GM20000 (cell line): Measurements from ENCODE around the gene SAPCD2.

ENCODE experiments used
- DNase-seq: peaks from one replicate; pipeline ENCODE4 v3.0.0; 2012; ENCODE audit warnings: low spot score
- TF ChIP-seq, protein P1 (sequence below): IDR thresholded peaks from 2 replicates; pipeline ENCODE4 v1.5.1; 2012; ENCODE audit warnings: mild to moderate bottlenecking, control low read depth; ENCODE audit errors: extremely low read depth, missing control alignments

Gene SAPCD2

DNA sequence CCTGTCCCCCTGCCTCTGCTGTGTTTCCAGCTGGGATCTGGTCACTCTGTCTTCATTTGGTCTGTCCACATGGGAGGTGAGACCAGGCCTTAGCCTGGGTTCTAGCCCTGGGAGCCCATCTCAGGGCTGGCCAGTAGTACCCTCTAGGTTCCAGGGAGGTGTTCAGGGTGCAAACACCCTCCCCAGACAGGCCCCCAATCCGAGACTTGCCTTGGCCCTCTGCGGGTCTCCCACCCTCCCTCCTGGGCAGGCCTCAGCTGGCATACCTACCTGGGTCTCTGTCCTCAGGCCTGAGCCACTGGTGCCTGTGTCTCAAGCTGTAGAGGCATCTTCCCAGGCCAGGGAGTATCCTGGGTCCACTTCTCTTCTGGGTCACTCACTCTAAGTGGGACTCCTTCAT is 925 bp upstream of the SAPCD2 start:
- TF ChIP-seq, protein P1, sequence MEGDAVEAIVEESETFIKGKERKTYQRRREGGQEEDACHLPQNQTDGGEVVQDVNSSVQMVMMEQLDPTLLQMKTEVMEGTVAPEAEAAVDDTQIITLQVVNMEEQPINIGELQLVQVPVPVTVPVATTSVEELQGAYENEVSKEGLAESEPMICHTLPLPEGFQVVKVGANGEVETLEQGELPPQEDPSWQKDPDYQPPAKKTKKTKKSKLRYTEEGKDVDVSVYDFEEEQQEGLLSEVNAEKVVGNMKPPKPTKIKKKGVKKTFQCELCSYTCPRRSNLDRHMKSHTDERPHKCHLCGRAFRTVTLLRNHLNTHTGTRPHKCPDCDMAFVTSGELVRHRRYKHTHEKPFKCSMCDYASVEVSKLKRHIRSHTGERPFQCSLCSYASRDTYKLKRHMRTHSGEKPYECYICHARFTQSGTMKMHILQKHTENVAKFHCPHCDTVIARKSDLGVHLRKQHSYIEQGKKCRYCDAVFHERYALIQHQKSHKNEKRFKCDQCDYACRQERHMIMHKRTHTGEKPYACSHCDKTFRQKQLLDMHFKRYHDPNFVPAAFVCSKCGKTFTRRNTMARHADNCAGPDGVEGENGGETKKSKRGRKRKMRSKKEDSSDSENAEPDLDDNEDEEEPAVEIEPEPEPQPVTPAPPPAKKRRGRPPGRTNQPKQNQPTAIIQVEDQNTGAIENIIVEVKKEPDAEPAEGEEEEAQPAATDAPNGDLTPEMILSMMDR, result no peak
- DNase-seq, result no peak

DNA sequence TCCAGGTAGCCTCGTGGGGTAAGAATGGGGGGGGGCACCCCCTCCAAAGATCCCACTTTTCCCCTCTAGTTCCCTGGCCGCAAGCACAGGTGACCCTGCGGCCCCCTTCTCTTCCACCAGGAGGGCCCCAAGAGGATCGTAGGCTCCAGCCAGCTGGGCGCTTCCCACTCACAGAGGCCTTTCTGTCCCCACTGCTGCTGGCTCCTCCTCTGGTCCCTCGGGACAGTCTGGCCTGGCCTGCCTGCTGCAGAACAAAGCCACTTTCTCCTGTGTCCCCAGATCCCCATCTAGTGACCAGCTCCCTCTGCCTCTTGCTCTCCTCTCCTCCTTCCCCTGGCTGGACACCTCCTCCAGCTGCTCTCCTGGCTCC is 534 bp upstream of the SAPCD2 start:
- peak; percentile 51 for DNase-seq
- TF ChIP-seq, protein P1, result no peak

DNA sequence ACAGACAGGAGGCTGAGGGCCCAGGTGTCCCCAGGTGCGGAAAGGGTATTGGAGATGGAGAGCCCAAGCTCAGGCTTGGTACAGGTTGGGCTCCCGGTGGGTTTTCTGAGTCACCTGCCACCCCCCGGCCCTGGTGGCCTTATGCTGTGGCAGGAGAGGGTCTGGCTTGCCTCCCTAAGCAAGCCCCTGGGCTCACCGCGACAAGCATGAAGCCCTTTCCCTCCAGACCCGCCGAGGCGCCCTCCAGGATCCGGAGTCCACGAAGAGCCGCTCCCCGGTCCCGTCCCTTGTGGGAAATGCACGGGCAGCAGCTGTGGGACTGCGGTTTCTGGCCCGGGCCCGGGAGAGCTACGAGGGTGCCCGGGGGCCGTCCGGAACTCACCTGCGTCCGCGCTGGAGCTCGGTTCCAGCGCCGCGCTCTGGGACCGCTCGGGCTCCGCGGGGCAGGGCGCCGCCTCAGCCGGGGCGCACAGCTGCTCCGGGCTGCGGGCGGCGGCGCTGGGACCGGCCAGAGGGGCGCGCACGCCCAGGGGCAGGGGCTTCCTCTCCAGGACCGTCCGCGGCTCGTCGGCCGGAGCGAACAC is 757 bp downstream of the SAPCD2 start:
- peak; percentile 41 for DNase-seq
- TF ChIP-seq, protein P1, result no peak

DNA sequence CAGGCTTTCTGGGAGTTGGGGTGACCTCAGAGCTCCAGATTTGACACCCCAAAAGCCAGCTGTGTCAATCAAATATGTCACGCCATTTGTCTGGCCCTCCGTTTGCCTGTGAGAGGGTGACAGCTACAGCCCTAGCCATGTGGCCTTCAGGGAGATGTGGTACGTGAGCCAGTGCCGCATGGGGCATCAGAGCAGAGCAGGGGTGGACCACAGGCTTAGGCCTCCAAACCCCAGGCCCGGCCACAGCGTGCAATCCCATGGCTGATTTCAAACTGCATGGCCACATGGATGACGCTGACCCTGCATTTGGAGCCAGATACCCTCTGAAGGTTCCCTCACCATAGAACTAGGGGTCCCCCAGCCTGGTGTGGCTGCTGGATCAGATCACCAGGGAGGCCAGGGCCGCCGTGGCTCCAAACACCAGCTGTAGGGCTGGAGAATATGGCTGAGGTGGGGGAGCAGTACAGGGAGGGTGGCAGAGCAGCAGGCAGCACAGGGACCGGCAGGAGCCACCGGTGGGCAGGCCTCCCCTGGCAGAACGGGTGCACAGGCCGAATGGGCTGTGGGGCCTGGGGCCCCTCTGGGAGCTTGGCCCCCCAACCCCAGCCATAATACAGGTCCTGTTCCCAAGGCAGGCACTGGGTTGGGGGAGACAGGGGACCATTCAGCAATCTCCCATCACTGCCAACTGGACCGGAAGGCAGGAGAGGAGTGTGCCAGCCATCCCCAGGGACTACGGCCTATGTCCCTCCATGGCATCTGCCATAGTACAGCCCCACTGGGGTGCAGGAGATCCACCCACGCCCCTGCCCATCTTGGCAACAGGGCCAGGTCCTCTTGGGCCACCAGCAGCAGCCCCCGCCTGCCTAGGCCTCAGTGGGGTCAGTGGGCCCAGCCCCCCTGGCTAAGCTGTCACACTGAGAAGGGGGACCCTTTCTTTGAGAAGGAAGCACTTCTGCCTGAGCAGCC is 1.5 kb downstream of the SAPCD2 start:
- DNase-seq, result no peak
- TF ChIP-seq, protein P1, result no peak

DNA sequence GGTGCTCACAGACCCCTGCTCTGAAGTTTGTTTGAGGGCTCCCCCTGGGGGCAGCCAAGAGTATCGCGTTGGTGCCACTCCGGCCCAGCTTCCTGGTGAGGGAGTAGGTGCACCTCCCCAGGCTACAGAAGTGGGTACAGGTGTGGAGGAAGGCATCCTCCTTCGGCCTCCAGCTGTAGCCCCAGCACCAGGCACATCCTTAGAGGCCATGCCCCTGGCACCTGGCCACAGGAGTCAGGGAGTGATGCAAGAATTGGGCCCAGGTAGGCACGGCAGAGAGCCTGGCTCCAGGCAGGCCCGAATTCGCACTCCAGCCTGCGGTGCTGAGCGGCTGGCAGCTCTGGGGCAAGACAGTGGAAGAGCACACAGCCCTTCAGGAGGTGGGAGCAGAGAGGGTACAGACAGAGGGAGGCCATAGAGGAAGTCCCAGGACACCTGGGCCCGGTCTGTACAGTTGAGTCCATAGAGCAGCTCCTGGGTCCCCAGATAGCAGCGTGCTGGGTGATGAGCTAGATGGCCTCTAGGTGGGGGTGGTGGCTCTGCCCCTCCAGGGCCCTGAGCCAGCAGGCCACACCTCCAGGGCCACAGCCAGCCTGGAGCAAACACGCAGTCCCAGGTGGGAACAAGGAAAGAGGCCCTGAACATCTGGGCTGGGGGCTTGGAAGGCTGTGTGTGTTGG is 2.4 kb downstream of the SAPCD2 start:
- peak; percentile 94 for DNase-seq
- TF ChIP-seq, protein P1, result peak; percentile 69

DNA sequence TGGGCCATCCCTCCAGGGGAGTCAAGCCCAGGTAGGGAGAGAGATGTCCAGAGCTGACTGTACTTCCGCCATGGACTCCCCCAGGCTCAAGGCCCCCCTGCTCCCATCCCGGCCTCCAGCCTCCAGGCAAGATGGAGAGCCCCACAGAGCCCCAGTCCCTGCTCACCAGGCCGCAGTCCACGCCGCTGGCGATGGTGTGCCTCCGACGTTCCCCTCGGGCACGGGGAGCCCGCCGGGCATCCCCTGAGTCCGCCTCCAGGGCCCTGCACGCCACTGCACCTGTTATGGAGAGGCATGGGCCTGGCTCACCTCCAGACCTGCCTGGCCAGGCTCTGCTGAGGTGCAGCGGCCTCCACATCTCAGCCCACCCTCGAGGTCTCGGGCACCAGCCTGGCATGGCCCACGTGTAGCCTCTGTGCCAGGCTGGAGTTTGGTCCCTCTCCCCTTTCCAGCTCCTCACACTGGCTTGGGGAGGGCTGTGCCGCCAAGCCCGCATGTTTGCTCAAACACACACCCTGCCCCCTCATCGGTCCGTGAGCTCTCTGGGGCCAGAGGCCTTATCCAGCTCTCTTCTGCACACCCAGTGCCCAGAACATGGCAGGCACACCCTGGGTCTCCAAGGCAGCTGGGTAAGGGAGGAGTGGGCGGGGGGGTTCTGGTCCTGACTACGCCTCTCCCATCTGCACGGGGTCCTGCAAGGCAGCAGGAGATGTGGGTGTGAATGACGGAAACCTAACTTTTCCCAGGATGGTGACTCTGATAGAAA is 4.1 kb downstream of the SAPCD2 start:
- no peak for DNase-seq
- TF ChIP-seq, protein P1, result no peak
